ENCODE measurements around the gene TTC23L.
"Not testable (repeated sequence)": the region's sequence is repeated elsewhere in the genome, so short reads cannot be mapped to it uniquely, and the experiment has no call there.

Gene TTC23L

DNA sequence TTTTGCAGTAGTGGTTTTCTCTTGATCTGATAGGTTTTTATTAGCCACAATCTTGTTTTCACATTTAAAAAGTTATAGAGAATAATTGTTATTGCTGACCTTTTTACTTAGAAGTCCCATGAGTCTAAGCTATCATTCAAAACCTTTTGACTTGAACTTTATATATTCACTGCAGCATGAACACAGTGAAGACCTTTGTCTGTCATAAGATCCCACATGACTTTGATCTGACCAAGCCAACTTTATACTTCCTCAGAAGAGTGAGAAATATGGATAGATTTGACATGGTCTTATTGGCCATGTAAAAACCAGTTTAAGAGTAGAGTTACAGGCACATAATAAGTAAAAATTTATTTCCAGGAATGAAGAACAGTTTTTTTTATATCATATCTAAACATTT, 42.3 kb downstream of the TTC23L start:
- DNase-seq, result no peak

DNA sequence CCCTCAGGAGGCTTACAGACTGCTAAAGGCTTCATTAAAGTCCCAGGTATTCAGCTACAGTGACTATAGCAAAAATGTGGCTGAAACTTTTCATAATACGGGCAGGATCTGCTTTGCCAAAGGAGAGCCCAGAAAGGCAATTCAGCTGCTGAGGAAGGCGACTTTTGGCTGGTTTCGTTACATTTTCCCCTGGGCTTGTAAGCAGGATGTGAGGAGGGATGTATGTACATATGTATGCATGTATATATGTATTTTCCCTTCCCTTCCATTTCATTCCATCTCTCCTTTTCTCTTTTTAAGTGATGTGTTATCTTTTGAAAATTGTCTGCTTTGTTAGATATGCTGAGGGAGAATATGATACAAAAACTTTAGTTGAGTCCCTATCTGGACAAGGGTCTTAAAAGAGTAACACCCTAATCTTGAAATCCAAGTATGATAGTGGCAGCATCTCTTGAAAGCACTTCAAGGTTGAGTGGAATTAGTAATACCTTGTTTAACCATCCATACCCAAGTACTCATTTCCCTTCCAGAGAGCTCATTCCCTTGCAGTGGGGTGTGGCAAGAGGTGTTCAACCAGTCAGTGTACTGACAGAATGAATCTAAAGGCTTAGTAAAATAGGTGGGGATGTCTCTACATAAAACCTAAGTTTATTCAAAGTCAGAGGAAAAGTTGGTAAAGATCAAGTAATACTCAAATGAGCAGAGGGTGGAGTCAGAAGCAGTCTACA, 47.6 kb downstream of the TTC23L start:
- no peak for DNase-seq

- DNase-seq, result no peak
Observed at GRCh38 chr5:34889394-34889793, 50.4 kb downstream of the TTC23L start.

DNA sequence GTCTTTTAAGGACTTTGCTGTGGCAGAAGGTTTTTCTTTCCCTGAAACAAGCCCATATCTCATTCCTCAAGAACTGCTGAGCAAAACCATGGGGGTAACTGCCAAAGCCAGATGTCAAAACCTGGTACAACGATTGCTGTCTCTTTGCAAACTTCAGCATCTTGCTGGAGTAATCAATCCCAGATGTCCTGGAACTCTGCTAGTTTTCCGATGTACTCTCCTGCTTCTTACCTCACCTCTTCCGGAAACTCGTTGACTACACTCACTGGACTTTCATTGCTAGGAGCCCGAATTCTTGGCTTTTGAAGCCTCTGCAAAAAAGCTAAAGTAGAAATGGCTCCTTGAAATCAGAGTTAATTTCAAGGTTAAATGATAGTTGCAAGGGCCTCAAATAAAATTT, 53.0 kb downstream of the TTC23L start:
- DNase-seq, result no peak

DNA sequence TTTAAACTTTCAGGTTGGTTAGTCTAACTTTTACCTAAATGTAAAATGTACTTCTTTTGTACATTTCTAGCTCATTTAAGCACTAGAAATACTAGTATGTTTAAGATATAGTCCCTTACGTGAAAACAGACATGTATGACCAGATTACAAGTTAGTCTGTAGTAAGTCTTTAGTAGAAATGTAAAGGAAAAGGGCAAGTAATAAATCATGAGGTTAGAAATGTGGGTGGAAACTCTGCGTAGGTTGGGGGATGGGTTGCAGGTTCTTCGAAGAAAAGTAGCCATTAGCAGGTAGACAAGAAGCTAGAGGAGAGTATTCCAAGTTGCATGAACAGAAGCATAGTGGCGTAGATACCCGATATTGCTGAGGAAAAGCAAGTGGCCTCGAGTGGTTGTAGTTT, 53.5 kb downstream of the TTC23L start:
- DNase-seq, result no peak

- no peak for DNase-seq
Observed at GRCh38 chr5:34894716-34895115, 55.8 kb downstream of the TTC23L start.

GRCh38 chr5:34895641-34896419, 56.9 kb downstream of the TTC23L start:
- DNase-seq, result no peak

- no peak for DNase-seq
Observed at GRCh38 chr5:34897646-34898045, 58.7 kb downstream of the TTC23L start.

GRCh38 chr5:34898258-34898895, 59.4 kb downstream of the TTC23L start:
- peak; percentile 62 for DNase-seq

DNA sequence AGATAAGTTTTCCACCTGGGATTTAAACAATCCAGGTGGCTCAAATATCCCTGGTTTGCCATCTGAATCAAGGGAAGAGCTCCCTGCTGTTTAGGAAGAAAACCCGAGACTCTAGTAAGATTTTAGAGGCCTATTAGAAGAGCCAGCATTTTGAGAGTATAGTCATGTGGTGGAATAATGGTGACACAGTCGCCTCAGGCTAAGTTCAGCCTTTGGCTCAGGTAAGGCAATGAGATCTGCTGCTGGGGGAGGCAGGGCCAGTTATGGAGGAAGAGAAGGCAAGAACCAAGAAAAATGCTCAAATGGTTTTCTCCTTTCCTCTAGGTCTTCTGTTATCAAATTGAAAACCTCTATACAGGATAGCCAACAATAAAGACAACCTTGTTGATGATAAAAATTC, 60.1 kb downstream of the TTC23L start:
- DNase-seq, result no peak

GRCh38 chr5:34900652-34901051, 61.7 kb downstream of the TTC23L start:
- no peak for DNase-seq

- no peak for DNase-seq
Observed at GRCh38 chr5:34903260-34903659, 64.3 kb downstream of the TTC23L start.

DNA sequence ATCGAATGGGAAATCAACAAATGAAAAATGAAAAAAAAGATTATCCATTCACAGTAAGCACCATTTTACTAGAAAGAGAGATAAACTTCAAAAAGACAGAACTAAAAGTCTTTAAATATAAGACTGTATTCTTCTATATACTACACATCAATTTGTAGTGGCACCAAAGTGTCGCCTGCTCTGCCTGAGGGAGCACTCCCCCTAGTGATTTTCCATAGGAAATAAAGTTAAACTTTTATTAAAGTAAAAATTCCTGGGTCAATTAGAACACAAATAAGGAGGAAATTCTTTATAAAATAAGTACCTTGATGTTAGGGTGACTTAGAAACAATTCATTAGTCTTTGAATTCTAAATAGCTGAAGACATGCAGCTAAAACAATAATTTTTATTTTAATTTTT, 66.6 kb downstream of the TTC23L start:
- DNase-seq, result no peak

DNA sequence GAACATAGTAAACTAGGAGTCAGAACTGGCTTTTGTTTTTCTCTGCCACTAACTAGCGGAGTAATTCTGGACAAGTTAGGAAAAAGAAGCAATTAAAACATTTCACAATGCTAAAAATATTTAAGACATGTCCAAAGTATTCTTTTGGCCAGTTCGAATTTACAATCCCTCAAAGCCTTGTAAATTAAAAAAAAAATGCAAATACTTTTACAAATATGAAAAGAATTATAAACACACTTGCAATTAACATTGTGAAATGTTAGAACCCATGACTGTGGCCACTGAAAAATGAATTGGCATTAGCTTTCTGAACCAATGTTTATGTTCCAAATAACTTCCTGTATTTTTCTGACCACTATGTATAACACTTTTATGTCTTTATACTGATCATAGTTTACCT, 74.1 kb downstream of the TTC23L start:
- no peak for DNase-seq

DNA sequence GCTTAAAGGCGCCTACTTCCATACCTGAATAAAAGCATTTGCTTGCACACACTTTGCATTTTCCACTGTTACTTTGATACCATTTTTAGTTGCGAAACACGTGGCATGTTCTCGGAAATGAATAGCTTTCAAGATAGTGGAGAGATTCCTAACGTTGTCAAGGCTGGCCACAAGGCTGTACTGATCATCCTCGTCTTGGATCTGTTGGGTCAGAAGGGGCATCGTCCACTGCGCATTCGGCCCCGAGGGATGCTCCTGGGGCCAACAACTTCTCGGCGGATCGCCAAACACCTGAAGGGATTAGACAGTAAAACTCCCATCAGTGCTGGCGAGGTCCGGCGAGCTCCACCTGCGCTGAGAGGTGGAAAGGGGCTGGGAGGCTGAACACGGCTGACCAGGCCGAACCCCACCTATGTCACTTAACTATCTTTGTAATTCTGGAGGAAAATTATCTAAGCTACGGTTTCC, 75.7 kb downstream of the TTC23L start:
- DNase-seq, result no peak

DNA sequence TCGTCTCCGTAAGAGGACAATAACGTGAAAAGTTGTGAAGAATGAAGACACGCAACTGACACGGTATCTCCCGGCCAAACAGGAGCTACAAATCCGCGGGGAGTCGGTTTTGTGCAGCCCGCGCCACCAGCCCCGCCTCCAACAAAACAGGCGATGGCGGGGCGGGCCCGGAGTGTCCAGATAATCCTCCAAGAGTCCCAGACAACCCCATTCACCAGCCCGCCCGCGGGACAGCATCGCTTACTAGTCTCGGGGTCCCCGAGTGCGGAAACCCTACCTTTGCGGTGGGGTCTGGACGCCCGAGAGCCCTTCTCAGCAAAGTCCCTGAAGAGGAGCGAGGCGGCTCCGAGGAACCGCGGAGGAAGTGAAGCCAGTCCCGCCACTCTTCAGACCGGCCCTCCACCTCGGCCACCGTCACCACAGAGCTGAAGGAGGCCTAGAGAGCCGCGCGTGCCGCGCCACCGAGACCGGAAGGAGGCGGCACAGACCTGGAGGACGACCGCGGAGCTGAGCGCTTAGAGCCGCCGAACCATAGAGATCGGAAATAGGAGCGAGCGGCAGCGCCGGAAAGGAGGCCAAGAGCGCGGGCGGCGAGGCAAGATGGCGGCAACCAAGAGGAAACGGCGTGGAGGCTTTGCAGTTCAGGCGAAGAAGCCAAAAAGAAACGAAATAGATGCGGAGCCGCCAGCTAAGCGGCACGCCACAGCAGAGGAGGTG, 76.3 kb downstream of the TTC23L start, which contains the start of the genes BRIX1 and RAD1:
Gene BRIX1, plus strand, starts transcription at position 573 of the 717 bp plus-strand sequence. Its CDS starts 28 bp downstream, at position 601.
Gene RAD1, minus strand, starts transcription at position 366 of the 717 bp plus-strand sequence. CDS start 612 bp downstream, outside the sequence.
- peak; percentile 94 for DNase-seq

DNA sequence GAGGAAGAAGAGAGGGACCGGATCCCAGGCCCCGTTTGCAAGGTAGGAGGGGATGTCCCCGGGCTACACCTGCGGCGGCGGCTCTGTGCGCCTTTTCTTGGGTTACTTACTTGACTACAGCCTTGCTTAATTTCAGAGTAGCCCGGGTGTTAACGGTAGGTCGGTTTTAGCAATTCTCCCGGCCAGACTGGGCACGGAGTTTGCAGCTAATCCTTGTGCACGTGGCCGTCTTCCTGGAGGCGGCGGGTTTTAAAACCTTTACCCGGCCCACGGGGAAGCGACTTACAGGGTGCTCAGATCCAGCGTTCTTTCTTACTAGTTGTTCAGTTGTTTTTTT, 76.9 kb downstream of the TTC23L start:
- no peak for DNase-seq

GRCh38 chr5:34916518-34916917, 77.6 kb downstream of the TTC23L start:
- DNase-seq, result no peak

GRCh38 chr5:34918025-34918424, 79.1 kb downstream of the TTC23L start:
- DNase-seq, result no peak

GRCh38 chr5:34919077-34919476, 80.1 kb downstream of the TTC23L start:
- DNase-seq, result no peak

- DNase-seq, result not testable (repeated sequence)
Observed at GRCh38 chr5:34923256-34923655, 84.3 kb downstream of the TTC23L start.

DNA sequence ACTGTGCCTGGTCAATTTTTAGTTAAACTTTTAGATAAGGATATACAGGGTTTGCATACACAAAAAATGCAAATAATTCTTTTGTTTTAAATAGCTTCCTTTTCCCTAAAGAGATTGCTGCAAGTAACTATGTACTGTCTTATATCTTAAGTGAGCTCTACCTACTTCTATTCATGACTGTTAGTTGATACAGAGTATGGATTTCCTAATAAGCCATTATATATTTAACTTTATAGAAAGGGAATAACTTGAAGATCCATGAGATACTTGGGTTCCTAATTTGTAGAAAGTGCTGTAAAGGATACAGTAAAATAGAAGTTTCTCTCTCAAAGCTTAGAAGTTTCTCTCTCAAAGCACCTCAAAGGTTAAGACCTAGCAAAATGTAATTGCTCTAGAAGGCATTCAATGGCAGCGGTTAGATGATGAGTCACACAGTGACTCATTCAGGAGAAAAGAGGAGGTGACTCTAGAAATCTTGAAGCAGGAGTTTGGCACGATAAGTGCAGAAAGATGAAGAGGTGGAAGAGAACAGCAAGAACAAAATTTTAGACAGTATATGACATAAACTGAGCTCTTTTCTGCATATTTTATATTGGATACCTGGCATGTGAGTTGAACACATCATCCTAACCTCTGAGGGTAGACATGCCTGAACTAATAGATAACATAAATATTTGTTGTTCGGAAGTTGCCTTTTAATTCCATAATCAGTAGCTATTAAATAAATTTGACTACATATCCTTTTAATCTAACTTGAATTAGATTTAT, 84.9 kb downstream of the TTC23L start:
- no peak for DNase-seq
